ENCODE measurements around the gene RTP5.

- TF ChIP-seq, protein P1, sequence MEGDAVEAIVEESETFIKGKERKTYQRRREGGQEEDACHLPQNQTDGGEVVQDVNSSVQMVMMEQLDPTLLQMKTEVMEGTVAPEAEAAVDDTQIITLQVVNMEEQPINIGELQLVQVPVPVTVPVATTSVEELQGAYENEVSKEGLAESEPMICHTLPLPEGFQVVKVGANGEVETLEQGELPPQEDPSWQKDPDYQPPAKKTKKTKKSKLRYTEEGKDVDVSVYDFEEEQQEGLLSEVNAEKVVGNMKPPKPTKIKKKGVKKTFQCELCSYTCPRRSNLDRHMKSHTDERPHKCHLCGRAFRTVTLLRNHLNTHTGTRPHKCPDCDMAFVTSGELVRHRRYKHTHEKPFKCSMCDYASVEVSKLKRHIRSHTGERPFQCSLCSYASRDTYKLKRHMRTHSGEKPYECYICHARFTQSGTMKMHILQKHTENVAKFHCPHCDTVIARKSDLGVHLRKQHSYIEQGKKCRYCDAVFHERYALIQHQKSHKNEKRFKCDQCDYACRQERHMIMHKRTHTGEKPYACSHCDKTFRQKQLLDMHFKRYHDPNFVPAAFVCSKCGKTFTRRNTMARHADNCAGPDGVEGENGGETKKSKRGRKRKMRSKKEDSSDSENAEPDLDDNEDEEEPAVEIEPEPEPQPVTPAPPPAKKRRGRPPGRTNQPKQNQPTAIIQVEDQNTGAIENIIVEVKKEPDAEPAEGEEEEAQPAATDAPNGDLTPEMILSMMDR (IDR thresholded peaks at IDR 0.05), result no peak
- no peak for TF ChIP-seq POLR2A (IDR thresholded peaks at IDR 0.05)
These were observed 2.7 kb downstream of the RTP5 start for GRCh38 chr2:241872313-241872642.

All from heart left ventricle (tissue), 13 donors.